GM12878 (cell line): ENCODE measurements around the gene SYNCRIP. TPM values are rescaled to one million over a fixed set of nuclear protein-coding genes. Genes with fewer than 3 reads are reported as not detected.
A peak's percentile ranks its signal among the peaks of the same experiment; 100 is the strongest.

Experiments
- CEBPZ ChIP-seq: fragments of 150-350 bp; IDR thresholded peaks from 2 replicates; pipeline ENCODE4 v1.6.1; 2016; ENCODE audit warnings: low read depth, low read length
- CHD2 ChIP-seq: IDR thresholded peaks from 2 replicates; pipeline ENCODE4 v1.6.1; 2011; ENCODE audit warnings: low read depth, low read length, improper control_type of control experiment, borderline replicate concordance
- CREB1 ChIP-seq: IDR thresholded peaks from 2 replicates; pipeline ENCODE4 v1.6.1; 2012; ENCODE audit warnings: low read depth, mild to moderate bottlenecking, inconsistent platforms
- E4F1 ChIP-seq: fragments of 450-650 bp; IDR thresholded peaks from 2 replicates; pipeline ENCODE4 v1.6.1; 2018; ENCODE audit warnings: borderline replicate concordance, mild to moderate bottlenecking; ENCODE audit not compliant: partially characterized antibody
- ESRRA ChIP-seq: IDR thresholded peaks from 2 replicates; pipeline ENCODE4 v1.6.1; 2012; ENCODE audit warnings: mild to moderate bottlenecking, low read length, improper control_type of control experiment
- EZH2 ChIP-seq: IDR thresholded peaks from 2 replicates; pipeline ENCODE4 v1.6.1; 2012; ENCODE audit warnings: low read depth, mild to moderate bottlenecking, control low read depth, inconsistent platforms, low read length, borderline replicate concordance; ENCODE audit not compliant: control insufficient read depth
- LARP7 ChIP-seq: fragments of 450-650 bp; IDR thresholded peaks from 2 replicates; pipeline ENCODE4 v1.6.1; 2017; ENCODE audit warnings: mild to moderate bottlenecking
- NRF1 ChIP-seq: conservative IDR thresholded peaks from 2 replicates; pipeline ENCODE4 v1.6.1; 2011; ENCODE audit warnings: mild to moderate bottlenecking, low read depth, low read length, improper control_type of control experiment
- SIN3A ChIP-seq: IDR thresholded peaks from 2 replicates; pipeline ENCODE4 v1.6.1; 2012; ENCODE audit warnings: low read depth, low read length, improper control_type of control experiment
- TBL1XR1 ChIP-seq: IDR thresholded peaks from 2 replicates; pipeline ENCODE4 v1.6.1; 2012; ENCODE audit warnings: low read depth, low read length, improper control_type of control experiment
- polyA plus RNA-seq, 11 experiments: library from polyadenylated mRNA; depleted of rRNA in 4 of 11; unstranded in 6 of 11; stranded (reverse) in 5 of 11; fragments of >200 nt; fragmentation: Nextera tagmentation in 4 of 11; fragmentation: Illumina TruSeq in 1 of 11; extraction: Ambion mirVana in 4 of 11; extraction: Trizol in 1 of 11; gene quantifications; 1 replicate in 1 of 11; 2 replicates in 10 of 11; pipeline versions ENCODE4 v1.2.1 to v1.2.3, GENCODE V29; 2011 to 2016; ENCODE audit warnings: inconsistent platforms in 2 of 11, missing spikeins in 2 of 11, low read depth in 1 of 11
- total RNA-seq, 4 experiments: library from RNA; depleted of rRNA in 3 of 4; stranded (reverse); fragments of >200 nt in 3 of 4; fragmentation: Illumina TruSeq in 1 of 4; extraction: Trizol in 1 of 4; gene quantifications; 2 replicates each; pipeline versions ENCODE4 v1.2.1 to v1.2.3, GENCODE V29; 2013 to 2021

The SYNCRIP gene
- total and polyA plus RNA-seq, 10 of the 15 experiments (the other 5 are each of a cell fraction or from before 2014, with no cell fraction given): 28.4 to 255 (median 131) TPM

GRCh38 chr6:85642774-85643536 lies at the start of gene SYNCRIP (continued):
- no peak; the same call in 1 of the 2 replicates for TF ChIP-seq LARP7
- peak; percentile 92 for TF ChIP-seq CREB1
- TF ChIP-seq CEBPZ: no peak
- peak; percentile 35 for TF ChIP-seq E4F1
- TF ChIP-seq EZH2: no peak
- peak; percentile 45; the same call in 1 of the 2 replicates for TF ChIP-seq SIN3A
- TF ChIP-seq CHD2: peak; percentile 89
- 0 out of 2 replicates have a peak, but pooled peaks have one; percentile 31 for TF ChIP-seq ESRRA
- TF ChIP-seq NRF1: no peak
- no peak for TF ChIP-seq TBL1XR1
